Measurements from ENCODE around the gene RCN1.

GRCh38 chr11:32118025-32118974, 27.4 kb downstream of the RCN1 start:
- TF ChIP-seq CTCF (conservative IDR thresholded peaks at IDR 0.05; ENCODE audit: low read length): no peak
- no peak for TF ChIP-seq EZH2phosphoT487 (IDR thresholded peaks at IDR 0.05; ENCODE audit: borderline replicate concordance, low read depth, low read length)

Measured in OCI-LY7 (cell line).